Activated CD4-positive, alpha-beta memory T cell treated with anti-CD3 and anti-CD28 coated beads, Interleukin-2, amount 10 ng/mL, durations not matched to agents 7 days and 5 days (primary cell): ENCODE data around the gene ZMIZ1. TPM values are rescaled to one million over a fixed set of nuclear protein-coding genes. Genes with fewer than 3 reads are reported as not detected.

Experiments
- CTCF ChIA-PET: fragments of 350-600 bp; sonication (Branson Sonifier 250); formaldehyde crosslinking; loops from one replicate; lab custom pipeline; 2021; ENCODE audit warnings: antibody characterized with exemption, inconsistent platforms; lab: Charles Lee
- POLR2A ChIA-PET: fragments of 350-600 bp; sonication (Branson Sonifier 250); formaldehyde crosslinking; loops from one replicate; lab custom pipeline; 2021; ENCODE audit warnings: antibody characterized with exemption; lab: Charles Lee
- DNase-seq: peaks from one replicate; pipeline ENCODE4 v3.0.0-alpha.2; 2020
- H3K27ac Mint-ChIP-seq: one replicate; pipeline ENCODE4 v1.8.0; 2021; ENCODE audit warnings: mild to moderate bottlenecking, mixed read lengths
- H3K27me3 Mint-ChIP-seq: one replicate; pipeline ENCODE4 v1.8.0; 2021; ENCODE audit warnings: mixed read lengths
- H3K36me3 Mint-ChIP-seq: one replicate; pipeline ENCODE4 v1.8.0; 2021; ENCODE audit warnings: low read depth, mixed read lengths
- H3K4me1 Mint-ChIP-seq: one replicate; pipeline ENCODE4 v1.8.0; 2021; ENCODE audit warnings: mixed read lengths
- H3K4me3 Mint-ChIP-seq: one replicate; pipeline ENCODE4 v1.8.0; 2021; ENCODE audit warnings: mild to moderate bottlenecking, mixed read lengths
- H3K9me3 Mint-ChIP-seq: one replicate; pipeline ENCODE4 v1.8.0; 2021; ENCODE audit warnings: mixed read lengths
- total RNA-seq, 2 experiments: library from RNA; stranded (reverse); gene quantifications; one replicate each; pipeline ENCODE4 v1.2.3, GENCODE V29; 2021

Gene ZMIZ1
- total RNA-seq, 2 experiments from 2014 or later, result 46.9 to 47.0 TPM

DNA sequence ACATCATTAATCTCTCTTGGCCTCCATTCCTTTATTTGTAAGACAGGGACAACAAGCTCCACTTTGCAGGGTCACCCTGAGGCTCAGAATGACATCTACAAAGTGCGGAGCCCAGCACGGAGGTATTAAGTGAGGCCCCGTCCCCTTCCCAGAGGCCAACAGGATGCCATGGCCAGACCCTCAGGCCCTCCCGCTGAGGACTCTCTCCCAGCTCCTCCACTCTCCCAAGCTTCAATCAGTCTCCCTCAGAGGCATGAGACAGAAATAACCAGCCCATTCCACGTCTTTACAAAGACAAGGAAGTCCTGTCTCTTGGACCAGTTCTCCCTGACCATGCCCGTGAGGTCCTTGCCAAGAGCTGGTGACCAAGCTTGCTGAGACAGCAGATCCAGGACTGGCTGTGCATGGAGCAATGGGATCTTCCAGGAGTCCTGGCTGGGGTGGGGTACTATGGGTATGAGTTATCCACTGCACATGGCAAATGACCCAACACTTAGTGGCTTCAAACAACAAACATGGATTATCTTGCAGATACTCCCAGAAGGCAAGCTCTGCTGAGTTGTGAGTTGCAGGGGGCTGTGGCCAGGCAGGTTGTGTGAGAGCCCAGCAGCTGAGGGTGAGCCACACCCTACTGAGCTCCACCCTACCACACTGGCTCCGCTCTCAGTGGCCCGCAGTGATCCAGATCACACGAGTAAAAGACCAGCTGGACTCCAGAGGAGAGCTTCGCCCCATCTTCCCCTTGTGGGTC lies 274.2 kb downstream of the ZMIZ1 start:
- ChIA-PET POLR2A (interaction anchor here (9.2 kb wide), 1 partner anchor 23 kb away, joined by 192 read pairs; no protein-coding TSS in a partner anchor), CTCF (interaction anchor here (1.2 to 6.4 kb wide), 4 partner anchors 9 to 27 kb away, joined by 3 to 45 read pairs (median 6); no protein-coding TSS in a partner anchor)
- peak; percentile 20 for DNase-seq
- H3K27ac Mint-ChIP-seq, result no peak overlapping the region
- peaks cover 43% of the 10 kb centered on the region for H3K4me1 Mint-ChIP-seq
- peaks cover 3% of the 10 kb centered on the region for H3K36me3 Mint-ChIP-seq
- H3K27me3 Mint-ChIP-seq, result no peaks in the 10 kb centered on the region
- no peaks in the 10 kb centered on the region for H3K9me3 Mint-ChIP-seq
- no peak overlapping the region for H3K4me3 Mint-ChIP-seq

DNA sequence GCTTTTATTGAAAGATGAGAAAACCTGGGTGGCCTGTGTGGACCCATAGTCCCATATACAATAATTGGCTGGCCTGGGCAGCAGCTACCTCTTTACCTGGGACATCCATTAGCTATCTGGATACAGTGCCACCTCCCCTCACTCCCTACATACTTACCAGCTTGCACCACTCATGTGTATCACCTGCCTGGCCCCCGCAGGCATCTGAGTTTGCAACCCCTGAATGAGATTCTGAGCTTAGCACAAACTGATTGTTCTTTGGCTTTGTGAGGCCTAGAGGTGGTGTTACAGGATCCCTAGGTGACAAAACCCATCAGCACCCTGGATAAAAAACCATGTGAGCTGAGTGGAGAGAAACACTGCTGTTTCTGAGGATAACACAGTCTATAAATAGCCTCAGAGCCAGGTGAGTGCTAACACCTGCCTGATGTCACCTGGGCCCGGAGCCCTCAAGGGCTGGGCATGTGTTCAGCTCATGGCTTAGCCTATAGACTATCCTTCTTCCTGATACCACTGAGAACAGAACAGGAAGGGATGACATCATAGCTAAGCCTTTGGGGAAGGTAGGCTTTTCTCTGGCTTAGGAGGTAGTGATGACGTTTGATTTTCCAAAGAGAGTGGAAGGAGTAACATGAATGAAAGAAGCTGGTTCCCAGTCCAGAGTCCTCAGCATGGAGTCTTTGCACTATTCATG lies 275.9 kb downstream of the ZMIZ1 start:
- no peaks in the 10 kb centered on the region for H3K9me3 Mint-ChIP-seq
- ChIA-PET POLR2A (interaction anchor here (1.0 to 9.2 kb wide), 9 partner anchors 9 to 101 kb away, joined by 3 to 192 read pairs (median 5); no protein-coding TSS in a partner anchor), CTCF (interaction anchor here (0.9 to 6.4 kb wide), 8 partner anchors 8 to 370 kb away, joined by 3 to 45 read pairs (median 6); partner anchors contain the start of gene ZCCHC24)
- peak; percentile 11 for DNase-seq
- peaks cover 58% of the 10 kb centered on the region for H3K4me1 Mint-ChIP-seq
- no peaks in the 10 kb centered on the region for H3K27me3 Mint-ChIP-seq
- no peak overlapping the region for H3K4me3 Mint-ChIP-seq
- H3K36me3 Mint-ChIP-seq, result peaks cover 19% of the 10 kb centered on the region
- H3K27ac Mint-ChIP-seq, result no peak overlapping the region

- no peaks in the 10 kb centered on the region for H3K9me3 Mint-ChIP-seq
- DNase-seq, result peak; percentile 15
- peaks cover 66% of the 10 kb centered on the region for H3K4me1 Mint-ChIP-seq
- H3K36me3 Mint-ChIP-seq, result peaks cover 27% of the 10 kb centered on the region
- H3K4me3 Mint-ChIP-seq, result no peak overlapping the region
- ChIA-PET CTCF (interaction anchor here (0.9 to 6.4 kb wide), 11 partner anchors 8 to 100 kb away, joined by 3 to 45 read pairs (median 7); partner anchors contain the start of gene ZCCHC24), POLR2A (interaction anchor here (0.9 to 9.2 kb wide), 9 partner anchors 10 to 102 kb away, joined by 3 to 192 read pairs (median 8); no protein-coding TSS in a partner anchor)
- no peak overlapping the region for H3K27ac Mint-ChIP-seq
- H3K27me3 Mint-ChIP-seq, result no peaks in the 10 kb centered on the region
Observed at GRCh38 chr10:79345241-79346011, 276.7 kb downstream of the ZMIZ1 start.

- Mint-ChIP-seq H3K4me3 (no peak overlapping the region), H3K36me3 (peaks cover 30% of the 10 kb centered on the region), H3K9me3 (no peaks in the 10 kb centered on the region), H3K4me1 (peaks cover 70% of the 10 kb centered on the region), H3K27me3 (no peaks in the 10 kb centered on the region), H3K27ac (no peak overlapping the region)
- ChIA-PET POLR2A (interaction anchor here (0.9 to 9.2 kb wide), 8 partner anchors 10 to 133 kb away, joined by 3 to 192 read pairs (median 20); no protein-coding TSS in a partner anchor), CTCF (interaction anchor here (0.9 to 6.4 kb wide), 9 partner anchors 9 to 59 kb away, joined by 3 to 45 read pairs (median 7); no protein-coding TSS in a partner anchor)
- peak; percentile 14 for DNase-seq
Observed at GRCh38 chr10:79346012-79346340, 277.2 kb downstream of the ZMIZ1 start.

DNA sequence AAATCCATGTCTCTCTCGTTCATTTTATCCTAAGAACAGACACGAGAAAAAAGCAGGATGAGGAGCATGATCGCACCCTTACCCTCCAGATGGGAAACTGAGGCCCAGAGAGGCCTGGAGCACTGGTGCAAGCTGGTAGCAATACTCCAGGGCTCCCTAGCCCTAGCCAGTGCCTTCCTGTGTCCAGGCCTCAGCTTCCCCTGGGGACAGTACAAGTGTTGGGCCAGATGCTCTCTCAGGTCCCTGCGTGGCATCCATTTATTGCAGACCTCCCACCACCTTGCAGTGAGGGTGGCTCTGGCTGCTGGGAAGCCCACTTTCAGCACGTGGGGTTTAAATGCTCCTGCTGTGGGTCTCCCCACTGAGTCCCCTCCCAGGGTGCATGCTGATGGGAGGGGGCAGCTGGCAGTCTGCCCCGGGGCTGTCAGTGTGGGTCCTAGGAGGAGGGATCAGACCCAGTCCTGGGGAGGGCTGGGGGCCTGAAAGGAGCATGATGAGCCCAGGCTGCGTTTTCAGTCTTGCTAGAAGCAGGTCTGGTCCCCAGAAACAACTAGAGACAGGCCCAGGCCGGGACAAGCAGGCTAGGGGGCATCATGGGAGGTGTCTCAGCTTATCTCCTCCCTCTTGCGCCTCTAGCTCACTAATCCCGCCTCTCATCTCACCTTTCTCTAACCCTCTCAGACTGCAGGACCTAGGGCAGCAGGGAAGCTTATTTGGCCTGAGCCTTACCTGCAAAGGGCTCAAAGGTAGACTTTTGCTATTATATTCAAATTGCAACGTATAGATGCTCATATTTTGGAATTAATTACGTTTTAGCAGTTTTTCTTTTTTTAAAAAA lies 277.8 kb downstream of the ZMIZ1 start:
- ChIA-PET CTCF (interaction anchor here (0.7 to 6.4 kb wide), 13 partner anchors 10 to 60 kb away, joined by 3 to 45 read pairs (median 4); no protein-coding TSS in a partner anchor), POLR2A (interaction anchor here (1.1 to 9.2 kb wide), 7 partner anchors 11 to 841 kb away, joined by 3 to 192 read pairs (median 31); no protein-coding TSS in a partner anchor)
- Mint-ChIP-seq H3K36me3 (peaks cover 32% of the 10 kb centered on the region), H3K27ac (peak overlapping the region; percentile 62), H3K9me3 (no peaks in the 10 kb centered on the region), H3K4me3 (peak overlapping the region; percentile 87), H3K27me3 (no peaks in the 10 kb centered on the region), H3K4me1 (peaks cover 72% of the 10 kb centered on the region)
- peak; percentile 32 for DNase-seq

GRCh38 chr10:79347226-79347893 lies 278.6 kb downstream of the ZMIZ1 start, which contains the start of gene PPIF:
Gene PPIF (plus strand): TSS chr10:79347469. CDS start chr10:79347549, 80 bp downstream.
- ChIA-PET POLR2A (interaction anchor here (0.6 to 9.2 kb wide), 22 partner anchors 9 to 840 kb away, joined by 3 to 192 read pairs (median 4); partner anchors contain the start of gene ZCCHC24), CTCF (interaction anchor here (0.7 to 6.4 kb wide), 16 partner anchors 10 to 97 kb away, joined by 3 to 45 read pairs (median 3); no protein-coding TSS in a partner anchor)
- H3K36me3 Mint-ChIP-seq, result peaks cover 39% of the 10 kb centered on the region
- peak within 1 kb of the TSS; percentile 88 for H3K27ac Mint-ChIP-seq
- H3K4me3 Mint-ChIP-seq, result peak within 1 kb of the TSS; percentile 87
- peaks cover 76% of the 10 kb centered on the region for H3K4me1 Mint-ChIP-seq
- DNase-seq, result peak; percentile 95
- H3K27me3 Mint-ChIP-seq, result no peaks in the 10 kb centered on the region
- H3K9me3 Mint-ChIP-seq, result no peaks in the 10 kb centered on the region

GRCh38 chr10:79347894-79348639 lies 279.3 kb downstream of the ZMIZ1 start:
- peak; percentile 84 for DNase-seq
- POLR2A ChIA-PET, result interaction anchor here (0.6 to 9.2 kb wide), 24 partner anchors 8 to 840 kb away, joined by 3 to 192 read pairs (median 4); partner anchors contain the start of gene ZCCHC24
- Mint-ChIP-seq H3K9me3 (no peaks in the 10 kb centered on the region), H3K36me3 (peaks cover 47% of the 10 kb centered on the region), H3K27ac (peak overlapping the region; percentile 88), H3K4me1 (peaks cover 76% of the 10 kb centered on the region), H3K27me3 (no peaks in the 10 kb centered on the region), H3K4me3 (peak overlapping the region; percentile 87)
- CTCF ChIA-PET, result interaction anchor here (0.8 to 6.4 kb wide), 13 partner anchors 10 to 98 kb away, joined by 3 to 45 read pairs (median 4); no protein-coding TSS in a partner anchor

- no peaks in the 10 kb centered on the region for H3K27me3 Mint-ChIP-seq
- peak overlapping the region; percentile 88 for H3K27ac Mint-ChIP-seq
- H3K4me3 Mint-ChIP-seq, result peak overlapping the region; percentile 87
- POLR2A ChIA-PET, result interaction anchor here (0.6 to 9.2 kb wide), 11 partner anchors 8 to 105 kb away, joined by 3 to 192 read pairs (median 7); no protein-coding TSS in a partner anchor
- H3K9me3 Mint-ChIP-seq, result no peaks in the 10 kb centered on the region
- peaks cover 76% of the 10 kb centered on the region for H3K4me1 Mint-ChIP-seq
- peak; percentile 17 for DNase-seq
- peaks cover 52% of the 10 kb centered on the region for H3K36me3 Mint-ChIP-seq
- CTCF ChIA-PET, result interaction anchor here (0.6 to 6.4 kb wide), 8 partner anchors 9 to 63 kb away, joined by 3 to 45 read pairs (median 6); no protein-coding TSS in a partner anchor
Observed at GRCh38 chr10:79348640-79348988, 279.8 kb downstream of the ZMIZ1 start.

- H3K4me1 Mint-ChIP-seq, result peaks cover 76% of the 10 kb centered on the region
- DNase-seq, result no peak
- peak overlapping the region; percentile 87 for H3K4me3 Mint-ChIP-seq
- H3K36me3 Mint-ChIP-seq, result peaks cover 57% of the 10 kb centered on the region
- no peaks in the 10 kb centered on the region for H3K9me3 Mint-ChIP-seq
- ChIA-PET CTCF (interaction anchor here (0.6 to 1.9 kb wide), 7 partner anchors 9 to 63 kb away, joined by 3 to 10 read pairs (median 5); no protein-coding TSS in a partner anchor), POLR2A (interaction anchor here (0.6 to 9.2 kb wide), 9 partner anchors 8 to 105 kb away, joined by 4 to 192 read pairs (median 9); no protein-coding TSS in a partner anchor)
- peak overlapping the region; percentile 88 for H3K27ac Mint-ChIP-seq
- no peaks in the 10 kb centered on the region for H3K27me3 Mint-ChIP-seq
Observed at GRCh38 chr10:79349072-79349491, 280.3 kb downstream of the ZMIZ1 start.
